Measurements from ENCODE around the gene KRT32.

DNA sequence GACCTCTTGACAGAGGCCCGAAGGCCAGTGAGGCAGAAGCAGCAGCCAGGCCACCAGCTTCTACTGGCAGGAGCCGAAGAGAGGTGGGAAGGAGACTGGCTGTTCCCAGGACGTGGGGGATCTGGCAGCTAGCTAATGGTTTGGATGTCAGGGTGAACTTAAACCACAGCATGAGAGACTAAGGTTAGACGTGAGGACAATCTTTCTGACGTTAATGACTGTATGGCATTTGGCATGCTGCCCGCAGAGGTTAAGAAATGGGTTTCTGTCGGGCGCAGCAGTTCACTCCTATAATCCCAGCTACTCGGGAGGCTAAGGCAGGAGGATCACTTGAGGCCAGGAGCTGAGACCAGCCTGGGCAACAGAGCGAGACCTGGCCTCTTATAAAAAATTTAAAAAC is 44.5 kb upstream of the KRT32 start:
- TF ChIP-seq, protein P1, sequence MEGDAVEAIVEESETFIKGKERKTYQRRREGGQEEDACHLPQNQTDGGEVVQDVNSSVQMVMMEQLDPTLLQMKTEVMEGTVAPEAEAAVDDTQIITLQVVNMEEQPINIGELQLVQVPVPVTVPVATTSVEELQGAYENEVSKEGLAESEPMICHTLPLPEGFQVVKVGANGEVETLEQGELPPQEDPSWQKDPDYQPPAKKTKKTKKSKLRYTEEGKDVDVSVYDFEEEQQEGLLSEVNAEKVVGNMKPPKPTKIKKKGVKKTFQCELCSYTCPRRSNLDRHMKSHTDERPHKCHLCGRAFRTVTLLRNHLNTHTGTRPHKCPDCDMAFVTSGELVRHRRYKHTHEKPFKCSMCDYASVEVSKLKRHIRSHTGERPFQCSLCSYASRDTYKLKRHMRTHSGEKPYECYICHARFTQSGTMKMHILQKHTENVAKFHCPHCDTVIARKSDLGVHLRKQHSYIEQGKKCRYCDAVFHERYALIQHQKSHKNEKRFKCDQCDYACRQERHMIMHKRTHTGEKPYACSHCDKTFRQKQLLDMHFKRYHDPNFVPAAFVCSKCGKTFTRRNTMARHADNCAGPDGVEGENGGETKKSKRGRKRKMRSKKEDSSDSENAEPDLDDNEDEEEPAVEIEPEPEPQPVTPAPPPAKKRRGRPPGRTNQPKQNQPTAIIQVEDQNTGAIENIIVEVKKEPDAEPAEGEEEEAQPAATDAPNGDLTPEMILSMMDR (IDR thresholded peaks at IDR 0.05), result no peak
- no peak for TF ChIP-seq POLR2A (IDR thresholded peaks at IDR 0.05)
- TF ChIP-seq POLR2AphosphoS5 (IDR thresholded peaks at IDR 0.05; ENCODE audit: insufficient read depth in 1 of 2, low read depth in 1 of 2), result no peak

Measured in vagina (tissue), 2 donors.